Peyer's patch (tissue), 4 donors: ENCODE results near the gene STK16.

Source experiments
- POLR2A ChIP-seq, 2 donors: fragments of 450-650 bp; IDR thresholded peaks; one replicate each; pipeline ENCODE4 v1.5.1; 2017; ENCODE audit warnings: antibody characterized with exemption in 2 of 2, mild to moderate bottlenecking in 2 of 2, moderate library complexity in 2 of 2
- TF ChIP-seq, protein P1 (sequence below), 6 experiments: fragments of 450-650 bp in 4 of 6; fragments of 200-600 bp in 2 of 6; sonication (generic) in 1 of 6; IDR thresholded peaks; one replicate each; pipeline ENCODE4 v1.5.1; 2017 to 2019; ENCODE audit warnings: antibody characterized with exemption in 6 of 6, mild to moderate bottlenecking in 3 of 6, moderate library complexity in 1 of 6

DNA sequence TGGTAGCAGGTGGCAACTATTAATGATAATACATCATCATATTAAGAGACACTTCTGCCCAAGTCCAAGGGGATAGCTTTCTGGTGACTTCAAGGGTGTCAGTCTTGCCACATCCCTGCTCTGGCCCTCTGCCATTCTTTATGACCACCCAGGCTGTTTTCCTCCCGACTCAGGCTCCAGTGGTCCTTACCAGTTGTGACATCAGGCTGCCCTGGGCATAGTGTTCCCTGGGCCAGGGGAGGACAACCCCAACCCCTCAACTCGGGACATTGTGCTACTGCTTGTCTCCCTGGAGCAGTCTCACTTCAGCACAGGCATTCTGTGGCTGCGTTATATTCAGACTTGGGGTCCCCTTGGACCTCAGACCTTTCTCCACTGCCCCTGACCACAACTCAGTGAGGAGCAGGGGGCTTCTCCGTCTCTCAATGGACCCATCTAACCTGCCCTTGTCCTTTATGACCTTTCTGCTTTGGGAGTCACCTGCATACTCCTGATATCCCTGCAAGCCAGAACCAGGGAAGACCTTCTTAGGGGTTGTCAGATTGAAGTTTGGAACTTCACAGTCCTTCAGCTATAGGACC is 46.7 kb downstream of the STK16 start:
- TF ChIP-seq, protein P1, sequence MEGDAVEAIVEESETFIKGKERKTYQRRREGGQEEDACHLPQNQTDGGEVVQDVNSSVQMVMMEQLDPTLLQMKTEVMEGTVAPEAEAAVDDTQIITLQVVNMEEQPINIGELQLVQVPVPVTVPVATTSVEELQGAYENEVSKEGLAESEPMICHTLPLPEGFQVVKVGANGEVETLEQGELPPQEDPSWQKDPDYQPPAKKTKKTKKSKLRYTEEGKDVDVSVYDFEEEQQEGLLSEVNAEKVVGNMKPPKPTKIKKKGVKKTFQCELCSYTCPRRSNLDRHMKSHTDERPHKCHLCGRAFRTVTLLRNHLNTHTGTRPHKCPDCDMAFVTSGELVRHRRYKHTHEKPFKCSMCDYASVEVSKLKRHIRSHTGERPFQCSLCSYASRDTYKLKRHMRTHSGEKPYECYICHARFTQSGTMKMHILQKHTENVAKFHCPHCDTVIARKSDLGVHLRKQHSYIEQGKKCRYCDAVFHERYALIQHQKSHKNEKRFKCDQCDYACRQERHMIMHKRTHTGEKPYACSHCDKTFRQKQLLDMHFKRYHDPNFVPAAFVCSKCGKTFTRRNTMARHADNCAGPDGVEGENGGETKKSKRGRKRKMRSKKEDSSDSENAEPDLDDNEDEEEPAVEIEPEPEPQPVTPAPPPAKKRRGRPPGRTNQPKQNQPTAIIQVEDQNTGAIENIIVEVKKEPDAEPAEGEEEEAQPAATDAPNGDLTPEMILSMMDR (IDR thresholded peaks at IDR 0.05): no peak
- TF ChIP-seq POLR2A (IDR thresholded peaks at IDR 0.05): no peak
